Umbilical cord (tissue), 2 donors: ENCODE data around the gene TMEM39A. TPM values are rescaled to one million over a fixed set of nuclear protein-coding genes. Genes with fewer than 3 reads are reported as not detected.

Source experiments
- DNase-seq: peaks from one replicate; pipeline ENCODE4 v3.0.0-alpha.2; 2015; ENCODE audit warnings: low spot score
- total RNA-seq: library from RNA; depleted of rRNA; stranded (reverse); fragments of >200 nt; gene quantifications from one replicate; pipeline ENCODE4 v1.2.3, GENCODE V29; 2014; ENCODE audit warnings: low replicate concordance; ENCODE audit not compliant: insufficient read depth

Gene TMEM39A, protein sequence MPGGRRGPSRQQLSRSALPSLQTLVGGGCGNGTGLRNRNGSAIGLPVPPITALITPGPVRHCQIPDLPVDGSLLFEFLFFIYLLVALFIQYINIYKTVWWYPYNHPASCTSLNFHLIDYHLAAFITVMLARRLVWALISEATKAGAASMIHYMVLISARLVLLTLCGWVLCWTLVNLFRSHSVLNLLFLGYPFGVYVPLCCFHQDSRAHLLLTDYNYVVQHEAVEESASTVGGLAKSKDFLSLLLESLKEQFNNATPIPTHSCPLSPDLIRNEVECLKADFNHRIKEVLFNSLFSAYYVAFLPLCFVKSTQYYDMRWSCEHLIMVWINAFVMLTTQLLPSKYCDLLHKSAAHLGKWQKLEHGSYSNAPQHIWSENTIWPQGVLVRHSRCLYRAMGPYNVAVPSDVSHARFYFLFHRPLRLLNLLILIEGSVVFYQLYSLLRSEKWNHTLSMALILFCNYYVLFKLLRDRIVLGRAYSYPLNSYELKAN
- total RNA-seq, result 45.7 TPM

DNA sequence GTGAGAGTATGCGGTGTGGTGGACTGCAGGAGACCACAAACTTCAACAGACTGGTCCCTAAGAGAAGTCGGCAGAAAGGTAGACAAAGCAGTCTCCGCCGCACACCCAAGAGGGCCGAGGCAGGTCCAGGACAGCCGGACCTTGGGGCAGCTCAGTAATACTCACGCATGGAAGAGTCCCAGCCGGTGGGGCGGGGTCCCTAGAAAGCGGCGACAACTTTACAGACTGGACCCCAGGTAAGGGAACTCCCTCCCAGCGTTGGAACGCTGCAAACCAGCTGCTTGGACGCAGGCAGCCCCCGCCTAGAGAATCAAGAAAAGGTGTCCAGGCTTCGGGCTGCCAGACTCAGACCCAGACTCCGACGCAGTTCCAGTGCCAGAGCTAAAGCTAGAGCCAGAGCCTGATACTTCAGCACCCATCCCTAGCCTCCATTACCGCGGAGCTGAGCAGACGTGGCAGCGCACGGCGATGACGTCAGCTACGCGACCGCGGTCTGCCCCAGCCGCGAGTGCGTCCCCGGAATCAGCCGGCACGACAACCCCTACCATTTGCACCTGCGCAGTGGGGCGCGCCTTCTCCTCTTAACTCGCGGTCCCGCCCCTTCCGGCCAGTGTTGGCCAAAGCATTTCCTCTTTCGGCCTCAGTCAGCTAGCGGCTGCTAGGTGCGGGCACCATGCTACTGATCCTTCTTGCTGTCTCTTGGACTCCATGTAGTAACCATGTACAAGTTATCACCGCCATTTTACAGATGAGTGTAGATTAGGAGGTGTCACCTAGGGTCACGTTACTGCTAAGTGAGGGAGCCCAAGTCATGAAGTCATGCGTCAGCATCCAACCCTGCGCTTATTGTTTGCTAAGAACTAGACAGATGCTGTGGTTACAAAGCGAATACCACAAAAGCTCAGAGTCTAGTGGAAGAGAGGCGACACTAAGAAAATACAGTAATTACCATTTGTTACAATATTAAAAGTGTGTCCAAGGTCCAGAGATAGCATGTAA, at the start of gene TMEM39A:
TSS of gene TMEM39A (minus strand) at position 445 of the 999 bp plus-strand sequence. CDS start 1,541 bp downstream, outside the sequence.
- peak; percentile 100 for DNase-seq

DNA sequence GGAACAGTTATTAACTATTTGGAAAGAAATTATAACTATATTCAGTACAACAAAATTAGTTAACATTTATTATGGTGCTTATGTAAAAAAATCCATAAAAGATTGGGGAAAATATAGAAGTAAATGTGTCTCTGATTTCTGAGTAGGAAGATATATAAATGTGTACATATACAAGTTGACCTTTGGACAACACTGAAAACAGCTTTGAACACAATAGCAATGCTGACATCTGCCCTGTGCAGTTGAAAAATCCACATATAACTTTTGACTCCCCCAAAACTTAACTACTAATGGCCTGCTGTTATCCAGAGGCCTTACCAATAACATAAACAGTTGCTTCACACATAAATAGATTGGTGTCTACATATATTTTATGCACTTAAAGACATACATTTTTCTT, 47.3 kb upstream of the TMEM39A start:
- DNase-seq, result no peak

DNA sequence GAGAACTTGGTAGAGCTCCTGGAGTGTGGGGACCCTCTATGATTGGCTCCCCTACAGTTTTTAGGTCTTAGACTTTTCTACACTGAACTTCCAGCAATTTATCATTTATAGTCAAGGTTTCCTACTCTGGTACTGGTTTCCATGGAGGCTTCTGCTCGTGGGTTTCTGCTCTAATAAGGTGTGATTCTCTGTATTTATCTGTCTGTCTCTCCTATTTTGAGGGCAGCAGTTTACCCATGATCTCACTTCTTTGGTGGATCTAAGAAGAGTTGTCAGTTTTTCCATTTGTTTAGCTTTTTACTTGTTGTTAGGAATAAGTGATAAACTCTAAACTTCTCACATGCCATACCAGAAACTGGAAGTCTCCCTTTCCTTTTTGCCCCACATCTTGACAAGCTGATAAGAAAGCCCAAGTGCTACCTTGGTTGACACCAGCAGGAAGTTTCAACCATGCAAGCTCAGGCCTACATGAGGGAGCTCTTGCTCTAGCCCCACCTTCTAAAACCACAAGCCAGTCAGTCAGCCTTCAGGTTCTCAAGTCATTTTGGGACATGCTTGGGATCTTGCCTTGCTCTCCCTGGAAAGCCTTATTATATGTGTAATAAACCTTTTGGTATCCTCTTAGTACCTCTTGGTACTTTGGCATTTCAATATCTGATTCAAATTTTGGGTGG, 44.9 kb upstream of the TMEM39A start:
- DNase-seq, result no peak

- DNase-seq, result no peak
These were observed 44.0 kb upstream of the TMEM39A start for GRCh38 chr3:119507404-119507803.

DNA sequence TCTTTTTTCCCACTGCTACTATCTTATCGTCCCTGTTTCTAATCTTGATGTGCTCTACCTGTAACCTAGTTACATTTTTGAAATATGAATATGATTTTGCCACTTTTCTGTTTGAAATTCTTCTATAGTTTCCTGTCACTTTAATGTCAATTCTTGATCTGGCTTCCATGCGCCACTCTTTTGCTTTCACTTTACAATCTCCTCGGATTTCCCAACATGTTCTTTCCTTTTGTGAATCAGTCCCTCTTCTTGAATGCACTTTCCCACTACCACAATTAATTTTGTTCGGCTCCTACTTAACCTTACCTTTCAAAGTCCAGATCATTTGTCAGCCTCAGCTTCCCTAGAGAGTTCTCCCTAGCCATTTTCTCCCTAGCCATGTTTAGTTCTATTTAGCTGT, 43.2 kb upstream of the TMEM39A start:
- no peak for DNase-seq

GRCh38 chr3:119500901-119501300, 37.5 kb upstream of the TMEM39A start:
- DNase-seq, result peak; percentile 35

- no peak for DNase-seq
These were observed 36.9 kb upstream of the TMEM39A start for GRCh38 chr3:119500265-119500664.

DNA sequence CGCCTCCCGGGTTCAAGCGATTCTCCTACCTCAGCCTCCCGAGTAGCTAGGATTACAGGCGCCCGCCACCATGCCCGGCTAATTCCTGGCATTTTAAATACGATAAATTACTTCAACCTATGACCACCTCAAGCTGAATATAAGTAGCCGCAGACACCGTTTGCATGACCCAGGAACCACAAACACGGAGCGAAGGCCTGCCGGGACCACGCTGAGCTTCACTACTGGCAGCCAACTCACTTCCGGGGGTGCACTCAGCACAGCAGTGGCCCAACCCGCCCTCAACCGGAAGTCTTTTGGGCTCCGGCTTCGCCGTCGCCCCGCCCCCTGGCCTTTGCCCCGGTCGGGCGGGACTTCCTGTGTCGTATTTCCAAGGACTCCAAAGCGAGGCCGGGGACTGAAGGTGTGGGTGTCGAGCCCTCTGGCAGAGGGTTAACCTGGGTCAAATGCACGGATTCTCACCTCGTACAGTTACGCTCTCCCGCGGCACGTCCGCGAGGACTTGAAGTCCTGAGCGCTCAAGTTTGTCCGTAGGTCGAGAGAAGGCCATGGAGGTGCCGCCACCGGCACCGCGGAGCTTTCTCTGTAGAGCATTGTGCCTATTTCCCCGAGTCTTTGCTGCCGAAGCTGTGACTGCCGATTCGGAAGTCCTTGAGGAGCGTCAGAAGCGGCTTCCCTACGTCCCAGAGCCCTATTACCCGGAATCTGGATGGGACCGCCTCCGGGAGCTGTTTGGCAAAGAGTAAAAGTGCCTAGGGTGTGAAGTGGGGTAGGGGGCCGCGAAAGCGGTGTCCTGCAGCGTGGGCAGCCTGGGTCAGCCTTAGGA, 35.0 kb upstream of the TMEM39A start, which contains the start of gene TIMMDC1:
TSS of gene TIMMDC1 (plus strand) at position 362 of the 826 bp plus-strand sequence. CDS start at position 549, 187 bp downstream.
- DNase-seq, result peak; percentile 99

GRCh38 chr3:119497820-119498185, 34.4 kb upstream of the TMEM39A start:
- peak; percentile 55 for DNase-seq

- no peak for DNase-seq
These were observed 31.2 kb upstream of the TMEM39A start for GRCh38 chr3:119494597-119494996.

DNA sequence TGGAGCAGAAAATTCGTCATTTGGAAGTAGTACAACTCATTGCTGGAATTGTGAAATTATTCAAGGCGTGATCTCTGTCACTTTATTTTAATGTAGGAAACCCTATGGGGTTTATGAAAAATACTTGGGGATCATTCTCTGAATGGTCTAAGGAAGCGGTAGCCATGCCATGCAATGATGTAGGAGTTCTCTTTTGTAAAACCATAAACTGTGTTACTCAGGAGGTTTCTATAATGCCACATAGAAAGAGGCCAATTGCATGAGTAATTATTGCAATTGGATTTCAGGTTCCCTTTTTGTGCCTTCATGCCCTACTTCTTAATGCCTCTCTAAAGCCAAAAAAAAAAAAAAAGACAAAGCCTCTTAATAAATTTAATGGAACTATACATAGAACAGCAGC, 29.4 kb upstream of the TMEM39A start:
- DNase-seq, result no peak

DNA sequence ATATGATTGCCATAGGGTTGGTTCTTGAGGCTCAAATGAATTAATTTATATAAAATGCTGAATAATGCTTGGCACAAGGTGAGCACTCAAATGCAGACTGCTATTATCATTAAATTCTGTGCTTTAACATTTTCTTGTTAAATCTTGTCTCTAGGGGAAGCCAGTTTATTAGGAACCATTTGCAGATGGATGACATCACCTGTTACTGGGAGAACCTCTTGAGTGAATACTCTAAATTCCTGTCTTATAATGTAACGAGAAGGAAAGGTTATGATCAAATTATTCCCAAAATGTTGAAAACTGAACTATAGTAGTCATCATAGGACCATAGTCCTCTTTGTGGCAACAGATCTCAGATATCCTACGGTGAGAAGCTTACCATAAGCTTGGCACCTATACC, 28.7 kb upstream of the TMEM39A start:
- no peak for DNase-seq

- DNase-seq, result no peak
These were observed 26.7 kb upstream of the TMEM39A start for GRCh38 chr3:119490153-119490552.

DNA sequence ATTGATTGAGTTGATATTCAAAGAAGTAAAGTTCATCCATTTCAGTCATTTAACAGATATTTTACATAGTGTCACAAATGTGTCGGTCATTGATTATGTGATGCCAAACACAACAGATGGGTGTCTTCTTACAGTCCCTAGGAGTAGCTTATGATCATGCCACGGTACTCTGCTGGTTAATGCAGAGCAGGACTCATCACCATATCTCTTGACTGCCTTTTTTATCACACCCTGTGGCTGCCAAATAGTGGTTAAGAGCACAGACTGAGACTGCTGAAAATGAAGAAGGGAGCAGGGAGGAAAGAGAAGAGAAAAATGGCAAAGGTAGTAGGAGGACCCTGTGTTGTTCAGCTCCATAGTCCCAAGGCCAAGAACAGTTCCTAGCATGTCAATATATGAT, 22.1 kb upstream of the TMEM39A start:
- no peak for DNase-seq

- no peak for DNase-seq
These were observed 19.7 kb upstream of the TMEM39A start for GRCh38 chr3:119483101-119483500.

DNA sequence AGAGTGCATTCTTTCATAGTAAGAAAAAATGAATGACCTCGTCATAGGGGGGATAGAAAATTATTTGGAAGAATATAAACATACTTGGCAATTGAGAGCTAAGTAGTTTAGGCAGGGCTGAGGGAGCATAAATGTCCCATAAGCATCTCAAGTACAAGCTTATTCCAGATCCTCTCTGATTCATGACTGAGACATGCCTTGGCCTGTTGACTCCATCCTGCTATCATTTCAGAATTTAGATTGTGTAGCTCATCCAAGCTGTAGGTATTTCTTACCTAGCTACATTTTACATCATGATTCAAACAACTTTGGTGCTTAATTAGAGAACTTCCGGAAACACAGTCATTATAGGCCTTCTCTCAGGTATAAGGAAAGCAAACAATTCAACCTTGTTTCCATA, 17.7 kb upstream of the TMEM39A start:
- DNase-seq, result peak; percentile 24

GRCh38 chr3:119470866-119471265, 7.5 kb upstream of the TMEM39A start:
- DNase-seq, result no peak

GRCh38 chr3:119469418-119470189, 6.2 kb upstream of the TMEM39A start:
- DNase-seq, result peak; percentile 38

DNA sequence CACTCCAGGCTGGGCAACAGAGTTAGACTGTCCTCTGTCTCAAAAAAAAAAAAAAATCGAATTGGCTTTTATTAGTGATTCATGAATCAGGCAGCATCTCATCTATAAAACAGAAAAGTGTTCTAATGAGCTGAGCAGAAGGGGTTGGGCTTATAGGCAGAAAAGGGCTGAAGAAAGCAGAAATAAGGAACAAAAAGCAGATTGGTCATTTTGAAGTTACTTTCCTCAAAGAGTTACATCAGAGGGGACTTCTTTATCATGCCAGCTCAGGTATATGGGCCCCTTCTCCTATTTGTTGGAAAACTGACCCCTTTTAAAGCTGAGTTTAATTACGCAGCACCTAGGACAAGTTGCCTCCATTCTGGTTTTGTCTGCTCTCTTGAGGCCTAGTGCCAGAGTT, 4.6 kb upstream of the TMEM39A start:
- no peak for DNase-seq

DNA sequence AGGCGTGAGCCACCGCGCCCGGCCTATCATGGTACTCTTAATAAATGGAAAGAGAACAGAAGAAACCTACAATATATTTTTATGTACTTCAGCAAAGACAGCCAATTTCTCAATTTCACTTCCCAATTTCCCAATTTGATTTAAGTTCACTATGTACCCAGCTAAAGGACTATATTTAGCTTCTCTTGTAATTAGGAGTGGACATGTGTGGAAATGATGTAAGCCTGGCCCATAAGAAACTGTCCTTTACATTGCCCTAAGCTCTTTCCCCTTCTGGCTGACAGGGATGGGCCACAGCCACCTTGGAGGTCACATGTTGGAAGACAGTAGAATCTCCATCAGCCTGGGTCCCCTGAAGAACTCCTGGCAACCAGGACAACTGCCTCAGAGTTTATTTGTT, 6.2 kb downstream of the TMEM39A start:
- no peak for DNase-seq
